PFSK-1 (cell line): ENCODE data around the gene ELANE.

Source experiments
- FOXP2 ChIP-seq: optimal IDR thresholded peaks from 2 replicates; pipeline ENCODE3; 2011; ENCODE audit warnings: borderline replicate concordance, control low read depth, inconsistent platforms; ENCODE audit not compliant: insufficient read depth; ENCODE audit errors: extremely low read length, extremely low read depth
- POLR2AphosphoS5 ChIP-seq: IDR thresholded peaks from 2 replicates; pipeline ENCODE4 v1.6.1; 2012; ENCODE audit warnings: low read depth, mild to moderate bottlenecking, control low read depth, low read length, moderate library complexity
- REST ChIP-seq, 2 experiments: IDR thresholded peaks; 2 replicates each; pipeline versions ENCODE4 v1.6.1 to v1.8.0; 2011 to 2012; ENCODE audit warnings: low read depth in 2 of 2, low read length in 2 of 2, control low read depth in 1 of 2, inconsistent platforms in 1 of 2, mild to moderate bottlenecking in 1 of 2, moderate library complexity in 1 of 2; ENCODE audit not compliant: insufficient read depth in 1 of 2
- SIN3A ChIP-seq: IDR thresholded peaks from 2 replicates; pipeline ENCODE4 v1.6.1; 2012; ENCODE audit warnings: mild to moderate bottlenecking, low read length, moderate library complexity, borderline replicate concordance; ENCODE audit not compliant: insufficient read depth
- TAF1 ChIP-seq: IDR thresholded peaks from 2 replicates; pipeline ENCODE4 v1.6.1; 2012; ENCODE audit warnings: low read length, control low read depth, borderline replicate concordance; ENCODE audit not compliant: insufficient read depth

Gene ELANE

DNA sequence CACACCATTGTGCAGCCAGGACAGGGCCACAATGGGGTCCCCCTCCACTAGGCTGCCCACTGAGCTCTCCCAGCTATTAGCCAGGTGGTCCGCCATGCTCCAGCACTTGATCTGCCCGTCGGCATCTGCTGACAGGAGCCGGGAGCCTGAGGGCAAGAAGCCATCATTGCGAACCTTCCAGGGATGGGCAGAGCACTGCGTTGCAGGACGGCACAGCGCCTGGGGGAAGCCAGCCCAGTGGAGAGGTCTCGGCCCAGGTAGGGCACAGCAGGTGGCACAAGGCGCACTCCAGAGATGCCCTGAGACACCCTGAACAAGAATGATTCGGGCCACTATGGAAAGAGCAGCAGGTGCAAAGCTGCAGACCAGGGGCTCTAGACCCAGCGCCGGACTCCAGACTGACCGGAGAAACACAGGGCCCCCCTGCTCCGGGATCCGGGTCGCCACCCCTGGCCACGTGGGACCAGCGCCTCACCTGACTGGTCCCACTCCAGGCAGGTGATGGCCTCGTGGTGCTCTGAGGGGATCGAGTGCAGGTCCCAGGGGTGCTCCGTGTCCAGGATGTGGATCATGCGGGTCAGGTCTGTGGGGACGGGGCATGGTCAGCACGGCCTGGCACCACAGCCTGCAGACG lies 37.7 kb downstream of the ELANE start:
- no peak for TF ChIP-seq POLR2AphosphoS5
- TF ChIP-seq TAF1, result no peak
- TF ChIP-seq REST (IDR thresholded peaks at IDR 0.05; ENCODE audit: insufficient read depth in 1 of 2, low read depth in 2 of 2, low read length in 2 of 2), result no peak
- TF ChIP-seq SIN3A, result no peak
- no peak for TF ChIP-seq FOXP2

DNA sequence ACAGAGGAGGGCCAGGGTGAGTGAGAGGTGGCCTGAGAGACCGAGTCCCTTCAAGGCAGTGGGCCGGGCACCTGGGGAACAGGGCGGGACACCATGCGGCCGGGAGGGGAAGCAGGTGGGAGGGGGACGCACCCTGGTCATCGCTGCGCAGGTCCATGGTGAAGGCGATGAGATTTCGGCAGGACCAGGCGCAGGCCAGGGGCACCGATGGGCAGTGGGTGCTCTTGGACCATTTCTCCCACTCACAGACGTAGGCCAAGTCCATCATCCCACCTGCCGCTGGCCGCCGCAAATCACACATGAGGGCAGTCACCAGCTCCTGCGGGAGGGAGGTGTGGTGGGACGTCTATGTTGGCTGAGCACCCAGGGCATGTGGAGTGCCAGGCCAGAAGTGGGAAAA lies 38.7 kb downstream of the ELANE start:
- TF ChIP-seq REST (IDR thresholded peaks at IDR 0.05; ENCODE audit: insufficient read depth in 1 of 2, low read depth in 2 of 2, low read length in 2 of 2) (no peak), TAF1 (no peak), POLR2AphosphoS5 (no peak), FOXP2 (no peak), SIN3A (no peak)

DNA sequence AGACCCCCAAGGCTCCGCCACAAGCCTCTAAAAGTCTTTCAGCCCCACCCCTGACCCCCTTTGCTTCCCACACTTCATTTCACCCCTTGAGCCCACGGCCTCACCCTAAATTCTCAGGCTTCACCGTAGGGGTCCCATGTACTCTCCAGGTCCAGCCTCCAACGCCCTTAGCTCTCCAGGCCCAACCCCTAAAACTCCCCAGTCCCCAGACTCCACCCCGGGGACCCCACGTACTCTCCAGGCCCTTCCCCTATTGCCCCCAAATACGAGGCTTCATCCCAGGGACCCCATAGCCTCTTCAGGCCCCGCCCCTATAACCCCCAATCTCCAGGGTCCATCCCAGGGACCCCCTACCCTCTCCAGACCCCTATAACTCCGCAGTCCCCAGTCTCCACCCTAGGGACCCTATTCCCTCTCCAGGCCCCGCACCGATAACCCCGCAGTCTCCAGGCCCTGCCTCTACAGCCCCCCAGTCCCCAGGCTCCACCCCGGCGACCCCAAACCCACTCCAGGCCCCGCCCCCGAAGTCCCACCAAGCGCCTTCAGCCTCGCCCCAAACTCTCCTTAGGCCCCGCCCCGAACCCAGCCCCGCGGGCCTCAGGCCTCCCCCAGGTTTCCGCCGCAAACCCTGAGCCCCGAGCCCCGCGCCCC lies 40.3 kb downstream of the ELANE start:
- TF ChIP-seq REST (IDR thresholded peaks at IDR 0.05; ENCODE audit: insufficient read depth in 1 of 2, low read depth in 2 of 2, low read length in 2 of 2) (no peak), TAF1 (no peak), SIN3A (no peak), POLR2AphosphoS5 (no peak), FOXP2 (no peak)

DNA sequence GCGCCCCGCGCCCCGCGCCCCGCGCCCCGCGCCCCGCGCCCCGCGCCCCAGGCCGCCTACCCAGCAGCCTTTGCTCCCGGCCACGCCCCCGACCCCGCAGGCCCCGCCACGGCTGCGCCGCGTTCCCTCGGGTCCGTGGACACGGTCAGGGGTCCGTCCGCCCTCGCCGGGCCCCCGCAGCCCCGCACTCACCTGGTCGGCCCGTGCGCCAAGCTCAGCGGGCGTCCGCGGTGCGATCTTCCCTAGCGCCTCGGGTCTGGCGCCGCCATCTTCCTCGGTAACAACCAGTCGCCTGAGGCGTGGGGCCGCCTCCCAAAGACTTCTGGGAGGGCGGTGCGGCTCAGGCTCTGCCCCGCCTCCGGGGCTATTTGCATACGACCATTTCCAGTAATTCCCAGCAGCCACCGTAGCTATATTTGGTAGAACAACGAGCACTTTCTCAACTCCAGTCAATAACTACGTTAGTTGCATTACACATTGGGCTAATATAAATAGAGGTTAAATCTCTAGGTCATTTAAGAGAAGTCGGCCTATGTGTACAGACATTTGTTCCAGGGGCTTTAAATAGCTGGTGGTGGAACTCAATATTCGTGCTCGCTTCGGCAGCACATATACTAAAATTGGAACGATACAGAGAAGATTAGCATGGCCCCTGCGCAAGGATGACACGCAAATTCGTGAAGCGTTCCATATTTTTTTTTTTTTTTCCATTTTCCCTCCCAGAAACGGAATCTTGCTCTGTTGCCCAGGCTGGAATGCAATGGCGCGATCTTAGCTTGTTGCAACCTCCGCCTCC lies 41.0 kb downstream of the ELANE start, which contains the start of the genes MED16 and RNU6-9:
TSS of gene MED16 (minus strand) at position 294 of the 796 bp plus-strand sequence. CDS start 2,056 bp downstream, outside the sequence.
TSS of gene RNU6-9 (plus strand) at position 591 of the 796 bp plus-strand sequence.
- TF ChIP-seq TAF1 (peak; percentile 70; the same call in 1 of the 2 replicates), FOXP2 (peak; percentile 58), SIN3A (no peak; the same call in 1 of the 2 replicates), POLR2AphosphoS5 (peak; percentile 69), REST (IDR thresholded peaks at IDR 0.05; ENCODE audit: insufficient read depth in 1 of 2, low read depth in 2 of 2, low read length in 2 of 2) (no peak)
